Measurements from ENCODE around the gene ARL8A.
"Not testable (repeated sequence)": the region's sequence is repeated elsewhere in the genome, so short reads cannot be mapped to it uniquely, and the experiment has no call there.

ARL8A gene

GRCh38 chr1:202184750-202185460, 40.4 kb upstream of the ARL8A start:
- DNase-seq (ENCODE audit: low spot score in 2 of 2) (peak; percentile 39 to 51), ATAC-seq (replicated peaks; ENCODE audit: extremely low read depth, poor library complexity, severe bottlenecking) (no peak)
- Mint-ChIP-seq H3K27me3 (no peaks in the 10 kb centered on the region), H3K4me1 (peaks cover 21% of the 10 kb centered on the region), H3K9me3 (no peaks in the 10 kb centered on the region), H3K27ac (ENCODE audit: low read depth) (no peak overlapping the region), H3K4me3 (no peak overlapping the region), H3K36me3 (ENCODE audit: insufficient read depth) (peaks cover 2% of the 10 kb centered on the region)

- DNase-seq (ENCODE audit: low spot score in 2 of 2) (no peak), ATAC-seq (replicated peaks; ENCODE audit: extremely low read depth, poor library complexity, severe bottlenecking) (no peak)
- H3K27ac Mint-ChIP-seq (ENCODE audit: low read depth), result no peak overlapping the region
- H3K36me3 Mint-ChIP-seq (ENCODE audit: insufficient read depth), result peaks cover 2% of the 10 kb centered on the region
- no peaks in the 10 kb centered on the region for H3K27me3 Mint-ChIP-seq
- no peak overlapping the region for H3K4me3 Mint-ChIP-seq
- peaks cover 15% of the 10 kb centered on the region for H3K4me1 Mint-ChIP-seq
- H3K9me3 Mint-ChIP-seq, result no peaks in the 10 kb centered on the region
These were observed 37.7 kb upstream of the ARL8A start for GRCh38 chr1:202182040-202182877.

- Mint-ChIP-seq H3K4me1 (peaks cover 15% of the 10 kb centered on the region), H3K9me3 (no peaks in the 10 kb centered on the region), H3K27ac (ENCODE audit: low read depth) (no peak overlapping the region), H3K4me3 (no peak overlapping the region), H3K36me3 (ENCODE audit: insufficient read depth) (peaks cover 2% of the 10 kb centered on the region), H3K27me3 (no peaks in the 10 kb centered on the region)
- no peak for DNase-seq (ENCODE audit: low spot score in 2 of 2)
- ATAC-seq (replicated peaks; ENCODE audit: extremely low read depth, poor library complexity, severe bottlenecking), result no peak
These were observed 37.0 kb upstream of the ARL8A start for GRCh38 chr1:202181586-202181985.

- H3K36me3 Mint-ChIP-seq (ENCODE audit: insufficient read depth); H3K4me3 Mint-ChIP-seq; H3K27ac Mint-ChIP-seq (ENCODE audit: low read depth); ATAC-seq (replicated peaks; ENCODE audit: extremely low read depth, poor library complexity, severe bottlenecking); H3K9me3 Mint-ChIP-seq; H3K27me3 Mint-ChIP-seq; DNase-seq (ENCODE audit: low spot score in 2 of 2): not testable (repeated sequence)
- peaks cover 15% of the 10 kb centered on the region for H3K4me1 Mint-ChIP-seq
These were observed 36.2 kb upstream of the ARL8A start for GRCh38 chr1:202180751-202181139.

GRCh38 chr1:202179828-202180750, 35.6 kb upstream of the ARL8A start:
- peaks cover 2% of the 10 kb centered on the region for H3K36me3 Mint-ChIP-seq (ENCODE audit: insufficient read depth)
- ATAC-seq (replicated peaks; ENCODE audit: extremely low read depth, poor library complexity, severe bottlenecking), result no peak
- no peak overlapping the region for H3K27ac Mint-ChIP-seq (ENCODE audit: low read depth)
- H3K27me3 Mint-ChIP-seq, result no peaks in the 10 kb centered on the region
- peaks cover 15% of the 10 kb centered on the region for H3K4me1 Mint-ChIP-seq
- no peaks in the 10 kb centered on the region for H3K9me3 Mint-ChIP-seq
- H3K4me3 Mint-ChIP-seq, result no peak overlapping the region
- DNase-seq (ENCODE audit: low spot score in 2 of 2), result no peak

GRCh38 chr1:202176949-202177927, 32.7 kb upstream of the ARL8A start:
- Mint-ChIP-seq H3K4me3 (no peak overlapping the region), H3K9me3 (no peaks in the 10 kb centered on the region), H3K4me1 (no peaks in the 10 kb centered on the region), H3K27ac (ENCODE audit: low read depth) (no peak overlapping the region), H3K27me3 (no peaks in the 10 kb centered on the region), H3K36me3 (ENCODE audit: insufficient read depth) (no peaks in the 10 kb centered on the region)
- DNase-seq (ENCODE audit: low spot score in 2 of 2) (no peak), ATAC-seq (replicated peaks; ENCODE audit: extremely low read depth, poor library complexity, severe bottlenecking) (no peak)

- Mint-ChIP-seq H3K4me1 (no peaks in the 10 kb centered on the region), H3K36me3 (ENCODE audit: insufficient read depth) (no peaks in the 10 kb centered on the region), H3K27me3 (no peaks in the 10 kb centered on the region), H3K4me3 (no peak overlapping the region), H3K9me3 (no peaks in the 10 kb centered on the region), H3K27ac (ENCODE audit: low read depth) (no peak overlapping the region)
- no peak for DNase-seq (ENCODE audit: low spot score in 2 of 2)
- no peak for ATAC-seq (replicated peaks; ENCODE audit: extremely low read depth, poor library complexity, severe bottlenecking)
These were observed 29.5 kb upstream of the ARL8A start for GRCh38 chr1:202173993-202174392.

GRCh38 chr1:202172015-202172355, 27.4 kb upstream of the ARL8A start:
- DNase-seq (ENCODE audit: low spot score in 2 of 2) (no peak), ATAC-seq (replicated peaks; ENCODE audit: extremely low read depth, poor library complexity, severe bottlenecking) (no peak)
- Mint-ChIP-seq H3K27me3 (no peaks in the 10 kb centered on the region), H3K9me3 (no peaks in the 10 kb centered on the region), H3K4me3 (no peak overlapping the region), H3K36me3 (ENCODE audit: insufficient read depth) (no peaks in the 10 kb centered on the region), H3K4me1 (no peaks in the 10 kb centered on the region), H3K27ac (ENCODE audit: low read depth) (no peak overlapping the region)

- no peaks in the 10 kb centered on the region for H3K9me3 Mint-ChIP-seq
- ATAC-seq (replicated peaks; ENCODE audit: extremely low read depth, poor library complexity, severe bottlenecking), result no peak
- H3K27me3 Mint-ChIP-seq, result no peaks in the 10 kb centered on the region
- no peaks in the 10 kb centered on the region for H3K36me3 Mint-ChIP-seq (ENCODE audit: insufficient read depth)
- no peak overlapping the region for H3K4me3 Mint-ChIP-seq
- H3K27ac Mint-ChIP-seq (ENCODE audit: low read depth), result no peak overlapping the region
- no peaks in the 10 kb centered on the region for H3K4me1 Mint-ChIP-seq
- DNase-seq (ENCODE audit: low spot score in 2 of 2), result no peak
These were observed 26.9 kb upstream of the ARL8A start for GRCh38 chr1:202171292-202172014.

- Mint-ChIP-seq H3K36me3 (ENCODE audit: insufficient read depth) (no peaks in the 10 kb centered on the region), H3K9me3 (no peaks in the 10 kb centered on the region), H3K4me1 (no peaks in the 10 kb centered on the region), H3K4me3 (no peak overlapping the region), H3K27me3 (no peaks in the 10 kb centered on the region), H3K27ac (ENCODE audit: low read depth) (no peak overlapping the region)
- DNase-seq (ENCODE audit: low spot score in 2 of 2) (no peak), ATAC-seq (replicated peaks; ENCODE audit: extremely low read depth, poor library complexity, severe bottlenecking) (no peak)
These were observed 26.2 kb upstream of the ARL8A start for GRCh38 chr1:202170726-202171125.

- ATAC-seq (replicated peaks; ENCODE audit: extremely low read depth, poor library complexity, severe bottlenecking) (no peak), DNase-seq (ENCODE audit: low spot score in 2 of 2) (no peak)
- H3K4me1 Mint-ChIP-seq, result peaks cover 12% of the 10 kb centered on the region
- no peak overlapping the region for H3K27ac Mint-ChIP-seq (ENCODE audit: low read depth)
- peaks cover 1% of the 10 kb centered on the region for H3K36me3 Mint-ChIP-seq (ENCODE audit: insufficient read depth)
- no peak overlapping the region for H3K4me3 Mint-ChIP-seq
- no peaks in the 10 kb centered on the region for H3K9me3 Mint-ChIP-seq
- H3K27me3 Mint-ChIP-seq, result no peaks in the 10 kb centered on the region
These were observed 24.3 kb upstream of the ARL8A start for GRCh38 chr1:202168861-202169260.

Data from central memory CD8-positive, alpha-beta T cell (primary cell).